Tibial artery (tissue), 4 donors: ENCODE data around the gene NPNT.

Experiments used
- DNase-seq, 2 donors: peaks; one replicate each; pipeline ENCODE4 v3.0.0-alpha.2; 2019
- H3K27ac ChIP-seq, 2 donors: fragments of 200-600 bp; sonication (generic) in 1 of 2; 1 replicate in 1 of 2; 2 replicates in 1 of 2; pipeline ENCODE4 v1.5.1; 2018 to 2019; ENCODE audit warnings: mild to moderate bottlenecking in 1 of 2
- H3K27me3 ChIP-seq, 2 donors: fragments of 200-600 bp; sonication (generic) in 1 of 2; one replicate each; pipeline versions ENCODE4 v1.5.1 to v1.6.0; 2016 to 2019
- H3K36me3 ChIP-seq, 3 donors: fragments of 200-600 bp; sonication (generic) in 2 of 3; one replicate each; pipeline ENCODE4 v1.5.1; 2016 to 2019; ENCODE audit warnings: mild to moderate bottlenecking in 2 of 3
- H3K4me1 ChIP-seq, 4 donors: fragments of 200-600 bp; sonication (generic) in 2 of 4; 1 replicate in 3 of 4; 2 replicates in 1 of 4; pipeline ENCODE4 v1.5.1; 2016 to 2019
- H3K4me3 ChIP-seq, 2 donors: fragments of 200-600 bp; sonication (generic) in 1 of 2; 1 replicate in 1 of 2; 2 replicates in 1 of 2; pipeline ENCODE4 v1.5.1; 2018 to 2019; ENCODE audit warnings: mild to moderate bottlenecking in 2 of 2
- H3K9me3 ChIP-seq, 3 donors: fragments of 200-600 bp; sonication (generic) in 1 of 3; one replicate each; pipeline ENCODE4 v1.5.1; 2016 to 2019
- CTCF ChIP-seq, 2 experiments: fragments of 200-600 bp in 1 of 2; fragments of 450-650 bp in 1 of 2; IDR thresholded peaks; one replicate each; pipeline ENCODE4 v1.5.1; 2017 to 2019; ENCODE audit warnings: antibody characterized with exemption in 2 of 2, mild to moderate bottlenecking in 1 of 2, moderate library complexity in 1 of 2
- intact Hi-C: fragments of 100-400 bp; cut with DNase I; formaldehyde crosslinking; loops from one replicate; pipeline ENCODE4 v1.15.0; 2023; ENCODE audit warnings: low total_unique reads

The NPNT gene

DNA sequence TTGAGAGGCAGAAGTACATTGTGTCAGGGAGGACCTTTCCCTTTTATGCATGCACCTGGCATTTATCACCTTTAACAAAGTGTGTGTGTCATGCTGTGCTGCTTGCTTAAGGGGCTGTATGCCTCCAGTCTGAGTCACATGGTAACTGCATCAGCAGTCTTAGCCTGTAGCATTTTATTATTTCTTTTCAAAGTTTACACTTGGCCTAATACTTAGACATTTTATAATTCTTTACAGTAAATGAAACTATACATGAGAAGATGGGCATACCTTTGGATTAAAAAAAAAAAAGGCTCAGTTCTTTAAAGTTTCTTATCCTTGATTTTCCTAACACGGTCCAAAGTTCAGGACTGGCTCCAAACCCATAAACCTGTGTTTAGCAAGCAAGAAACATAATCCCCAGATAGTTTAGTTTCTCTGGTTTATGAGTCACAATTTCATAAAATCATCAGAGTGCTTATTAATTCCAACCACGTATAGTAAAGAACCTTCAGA is 14.6 kb downstream of the NPNT start:
- Histone ChIP-seq H3K27ac (peak overlapping the region; percentile 19 to 45), H3K4me1 (peaks cover 0 to 60% (median 14%) of the 10 kb centered on the region in 4 donors), H3K36me3 (no peaks in the 10 kb centered on the region), H3K4me3 (no peak overlapping the region), H3K27me3 (no peaks in the 10 kb centered on the region), H3K9me3 (no peaks in the 10 kb centered on the region)
- no peak for TF ChIP-seq CTCF (IDR thresholded peaks at IDR 0.05)
- no peak for DNase-seq
- intact Hi-C loops: no loop called here

DNA sequence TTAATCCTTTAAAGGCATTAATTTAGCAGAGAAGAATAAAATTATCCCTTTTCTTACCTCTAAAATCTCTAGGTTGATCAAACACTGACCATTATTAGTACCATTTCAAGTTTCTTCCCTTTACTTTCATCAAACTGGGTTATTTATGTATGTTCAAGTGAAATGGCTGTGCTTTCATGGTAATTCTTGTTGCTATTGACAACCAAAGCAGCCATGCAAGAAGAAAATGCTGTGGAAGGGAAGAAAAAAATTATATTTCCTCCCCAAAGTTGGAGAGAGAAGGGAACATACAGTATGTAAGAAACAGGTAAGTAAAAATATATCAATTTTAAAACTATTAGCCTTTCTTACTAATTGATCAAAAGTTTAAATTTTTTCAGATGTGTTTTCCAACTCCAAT is 16.2 kb downstream of the NPNT start:
- Histone ChIP-seq H3K36me3 (no peaks in the 10 kb centered on the region), H3K4me3 (no peak overlapping the region), H3K9me3 (no peaks in the 10 kb centered on the region), H3K27me3 (no peaks in the 10 kb centered on the region), H3K27ac (peak overlapping the region; percentile 45 to 64), H3K4me1 (peaks cover 0 to 75% (median 14%) of the 10 kb centered on the region in 4 donors)
- no peak for DNase-seq
- no peak for TF ChIP-seq CTCF (IDR thresholded peaks at IDR 0.05)
- intact Hi-C loops: no loop called here

DNA sequence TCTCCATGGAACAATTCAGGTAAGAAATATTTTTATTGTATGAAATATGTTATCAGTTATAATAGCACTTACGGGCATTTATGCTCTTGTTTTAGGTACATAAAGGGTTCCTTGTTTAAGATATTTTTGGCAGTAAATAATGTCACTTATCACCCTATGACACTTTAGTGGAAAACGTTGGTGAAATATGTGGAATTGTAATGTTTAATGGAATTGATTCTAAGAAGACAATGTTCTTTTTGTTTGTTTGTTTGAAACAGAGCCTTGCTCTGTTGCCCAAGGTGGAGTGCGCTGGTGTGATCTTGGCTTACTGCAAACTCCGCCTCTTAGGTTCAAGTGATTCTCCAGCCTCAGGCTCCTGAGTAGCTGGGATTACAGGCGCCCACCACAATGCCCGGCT is 17.4 kb downstream of the NPNT start:
- intact Hi-C loops: no loop called here
- Histone ChIP-seq H3K27me3 (no peaks in the 10 kb centered on the region), H3K4me1 (peaks cover 0 to 87% (median 14%) of the 10 kb centered on the region in 4 donors), H3K36me3 (no peaks in the 10 kb centered on the region), H3K9me3 (no peaks in the 10 kb centered on the region), H3K4me3 (peak overlapping the region; percentile 9 to 29), H3K27ac (peak overlapping the region; percentile 45 to 64)
- no peak for TF ChIP-seq CTCF (IDR thresholded peaks at IDR 0.05)
- no peak for DNase-seq

DNA sequence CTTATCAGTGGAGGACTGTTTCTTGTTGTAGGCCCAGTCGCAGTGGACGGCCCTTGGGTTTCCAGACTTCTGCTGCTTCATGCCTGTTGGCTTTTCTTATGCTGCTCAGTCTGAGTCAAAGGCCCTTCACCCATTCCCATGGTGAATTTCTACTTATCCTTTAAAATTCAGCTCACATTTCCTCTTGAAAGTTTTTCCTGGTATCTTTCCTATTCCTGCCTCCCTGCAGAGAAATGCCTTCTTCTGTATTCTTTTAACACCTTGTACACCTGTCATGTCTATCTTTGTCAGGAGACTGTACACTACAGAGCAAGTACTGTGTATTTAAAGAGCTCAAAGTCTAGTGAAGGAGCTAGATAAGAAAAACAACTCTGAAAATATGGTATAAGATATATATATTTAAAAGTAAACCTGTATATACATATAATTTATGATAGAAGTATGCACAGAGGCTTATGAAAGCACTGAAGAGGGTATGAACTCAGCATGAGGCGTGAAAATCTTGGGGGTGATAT is 22.0 kb downstream of the NPNT start:
- H3K4me3 ChIP-seq: no peak overlapping the region
- H3K36me3 ChIP-seq: no peaks in the 10 kb centered on the region
- no peak for DNase-seq
- no peak for TF ChIP-seq CTCF (IDR thresholded peaks at IDR 0.05)
- intact Hi-C loops: no loop called here
- no peaks in the 10 kb centered on the region for H3K27me3 ChIP-seq
- peak overlapping the region in 1 of 2 donors; percentile 47 for H3K27ac ChIP-seq
- H3K4me1 ChIP-seq: peaks cover 0 to 88% (median 4%) of the 10 kb centered on the region in 4 donors
- no peaks in the 10 kb centered on the region for H3K9me3 ChIP-seq

DNA sequence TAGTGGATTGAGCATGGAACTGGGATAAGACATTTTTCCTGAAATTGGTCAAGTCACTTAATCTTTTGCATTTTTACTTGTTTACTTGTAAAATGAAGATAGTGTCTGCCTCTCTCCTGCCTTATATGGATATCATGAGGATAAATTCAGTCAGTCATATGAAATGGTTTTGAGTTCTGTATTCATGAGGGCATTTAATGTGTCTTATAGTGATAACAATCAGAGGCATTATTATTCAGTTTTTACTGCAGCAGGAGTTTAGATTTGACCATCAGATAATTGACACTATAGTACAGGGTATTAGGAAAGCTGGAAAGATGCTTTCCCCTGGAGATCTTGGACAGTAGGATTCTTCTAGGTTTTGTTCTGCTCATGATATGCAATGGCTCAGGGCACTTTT is 26.0 kb downstream of the NPNT start:
- Histone ChIP-seq H3K27ac (peak overlapping the region; percentile 52 to 65), H3K9me3 (no peaks in the 10 kb centered on the region), H3K27me3 (no peaks in the 10 kb centered on the region), H3K4me1 (peaks cover 0 to 82% (median 17%) of the 10 kb centered on the region in 4 donors), H3K36me3 (no peaks in the 10 kb centered on the region), H3K4me3 (no peak overlapping the region)
- intact Hi-C loops: no loop called here
- TF ChIP-seq CTCF (IDR thresholded peaks at IDR 0.05): no peak
- DNase-seq: no peak
